H1 (cell line): ENCODE measurements around the gene TMSB15C. TPM values are rescaled to one million over a fixed set of nuclear protein-coding genes. Genes with fewer than 3 reads are reported as not detected.
"Not testable (repeated sequence)": the region's sequence is repeated elsewhere in the genome, so short reads cannot be mapped to it uniquely, and the experiment has no call there.

ENCODE experiments used
- CTCF ChIA-PET: fragments of 300-600 bp; sonication (Branson Sonifier 250); formaldehyde crosslinking; loops from one replicate; lab custom pipeline; 2021; ENCODE audit not compliant: partially characterized antibody; lab: Charles Lee
- POLR2A ChIA-PET: fragments of 300-600 bp; sonication (Branson Sonifier 250); formaldehyde crosslinking; loops from one replicate; lab custom pipeline; 2021; ENCODE audit warnings: inconsistent platforms; ENCODE audit not compliant: partially characterized antibody; lab: Charles Lee
- DNase-seq, 2 experiments: peaks; one replicate each; pipeline versions ENCODE4 v3.0.0 to v3.0.0-alpha.2; 2010 to 2022; ENCODE audit warnings: low spot score in 2 of 2, low read depth in 1 of 2, mixed read lengths in 1 of 2
- FAIRE-seq: peaks from 2 replicates; lab custom pipeline; 2011; peaks lifted over from hg19 to GRCh38; lab: Jason Lieb, UNC
- H2AFZ ChIP-seq: 2 replicates; pipeline ENCODE4 v1.8.1; 2012; ENCODE audit warnings: low read length, inconsistent platforms
- H2AK5ac ChIP-seq: 2 replicates; pipeline ENCODE4 v1.6.1; 2013; ENCODE audit warnings: low read depth, low read length
- H2BK120ac ChIP-seq: replicated peaks from 2 replicates; pipeline ENCODE3; 2013; ENCODE audit warnings: low read depth, low read length, inconsistent platforms
- H2BK12ac ChIP-seq: 2 replicates; pipeline ENCODE4 v1.6.1; 2013; ENCODE audit warnings: low read depth, low read length
- H2BK15ac ChIP-seq: 2 replicates; pipeline ENCODE4 v1.6.1; 2013; ENCODE audit warnings: low read length
- H2BK20ac ChIP-seq: 2 replicates; pipeline ENCODE4 v1.6.1; 2013; ENCODE audit warnings: low read length
- H2BK5ac ChIP-seq: 2 replicates; pipeline ENCODE4 v1.6.1; 2013; ENCODE audit warnings: low read depth, low read length
- H3K14ac ChIP-seq: 2 replicates; pipeline ENCODE4 v1.6.1; 2013; ENCODE audit warnings: inconsistent platforms; ENCODE audit not compliant: insufficient read length
- H3K18ac ChIP-seq: 2 replicates; pipeline ENCODE4 v1.6.1; 2013; ENCODE audit warnings: low read length; ENCODE audit errors: extremely low read depth
- H3K23ac ChIP-seq: 2 replicates; pipeline ENCODE4 v1.6.1; 2013; ENCODE audit warnings: inconsistent platforms; ENCODE audit not compliant: insufficient read length
- H3K23me2 ChIP-seq: 2 replicates; pipeline ENCODE4 v1.6.1; 2013; ENCODE audit warnings: low read depth, low read length
- H3K27ac ChIP-seq: 2 replicates; pipeline ENCODE4 v1.6.1; 2011; ENCODE audit warnings: low read depth, low read length, inconsistent platforms
- H3K27me3 ChIP-seq, 4 experiments: replicated peaks in 1 of 4; 1 replicate in 1 of 4; 2 replicates in 3 of 4; pipeline versions ENCODE4 v1.6.1 to v1.8.1; 2011 to 2013; ENCODE audit warnings: low read length in 3 of 4, mild to moderate bottlenecking in 3 of 4, inconsistent platforms in 2 of 4, mixed read lengths in 2 of 4, moderate library complexity in 1 of 4; ENCODE audit not compliant: control insufficient read depth in 3 of 4, insufficient read depth in 3 of 4; ENCODE audit errors: extremely low read depth in 1 of 4
- H3K36me3 ChIP-seq, 4 experiments: 2 replicates each; pipeline versions ENCODE4 v1.6.1 to v1.8.1; 2011 to 2013; ENCODE audit warnings: mild to moderate bottlenecking in 4 of 4, low read length in 3 of 4, moderate library complexity in 2 of 4, control low read depth in 1 of 4, inconsistent platforms in 1 of 4; ENCODE audit not compliant: insufficient read depth in 4 of 4, control insufficient read depth in 2 of 4
- H3K4ac ChIP-seq: replicated peaks from 2 replicates; pipeline ENCODE3; 2013; ENCODE audit warnings: low read length, low read depth, mixed read lengths, inconsistent platforms; ENCODE audit not compliant: insufficient read length
- H3K4me1 ChIP-seq, 4 experiments: replicated peaks in 1 of 4; 1 replicate in 1 of 4; 2 replicates in 3 of 4; pipeline versions ENCODE4 v1.6.1 to v1.8.1; 2011 to 2013; ENCODE audit warnings: low read length in 3 of 4, inconsistent platforms in 2 of 4, mixed read lengths in 1 of 4; ENCODE audit not compliant: insufficient read depth in 4 of 4, control insufficient read depth in 3 of 4
- H3K4me2 ChIP-seq, 2 experiments: 2 replicates each; pipeline versions ENCODE4 v1.6.1 to v1.8.1; 2011 to 2013; ENCODE audit warnings: low read depth in 2 of 2, low read length in 2 of 2, control low read depth in 1 of 2, inconsistent platforms in 1 of 2, mild to moderate bottlenecking in 1 of 2; ENCODE audit not compliant: insufficient read depth in 1 of 2
- H3K4me3 ChIP-seq, 4 experiments: fragments of 200-600, 300-600 bp in 1 of 4; sonication (generic), shearing (Covaris generic), sonication (Bioruptor Twin) in 1 of 4; 2 replicates each; pipeline versions ENCODE4 v1.5.1 to v1.8.1; 2011 to 2016; ENCODE audit warnings: low read length in 4 of 4, low read depth in 3 of 4, control low read depth in 2 of 4, inconsistent platforms in 2 of 4, mild to moderate bottlenecking in 2 of 4, mixed read lengths in 1 of 4, moderate library complexity in 1 of 4; ENCODE audit not compliant: insufficient read depth in 2 of 4; ENCODE audit errors: extremely low read depth in 1 of 4
- H3K56ac ChIP-seq: replicated peaks from 2 replicates; pipeline ENCODE3; 2013; ENCODE audit warnings: low read depth, mild to moderate bottlenecking, mixed read lengths, low read length, inconsistent platforms; ENCODE audit not compliant: insufficient read length
- H3K79me1 ChIP-seq: 2 replicates; pipeline ENCODE4 v1.6.1; 2013; ENCODE audit warnings: low read depth, low read length, control low read depth
- H3K79me2 ChIP-seq, 2 experiments: 2 replicates each; pipeline versions ENCODE4 v1.6.1 to v1.8.1; 2012 to 2013; ENCODE audit warnings: low read length in 2 of 2, mild to moderate bottlenecking in 2 of 2, inconsistent platforms in 1 of 2; ENCODE audit not compliant: insufficient read depth in 2 of 2, control insufficient read depth in 1 of 2
- H3K9ac ChIP-seq, 4 experiments: replicated peaks in 1 of 4; 1 replicate in 1 of 4; 2 replicates in 3 of 4; pipeline versions ENCODE4 v1.6.1 to v1.8.1; 2011 to 2013; ENCODE audit warnings: low read depth in 3 of 4, low read length in 3 of 4, control low read depth in 2 of 4, mild to moderate bottlenecking in 2 of 4, moderate library complexity in 2 of 4, inconsistent platforms in 1 of 4; ENCODE audit errors: extremely low read depth in 1 of 4
- H3K9me3 ChIP-seq, 2 experiments: 2 replicates each; pipeline versions ENCODE4 v1.6.1 to v1.8.1; 2012 to 2013; ENCODE audit warnings: mild to moderate bottlenecking in 2 of 2, moderate library complexity in 2 of 2, control low read depth in 1 of 2, inconsistent platforms in 1 of 2, low read depth in 1 of 2, low read length in 1 of 2, mixed read lengths in 1 of 2; ENCODE audit not compliant: insufficient read depth in 2 of 2
- H4K20me1 ChIP-seq, 2 experiments: replicated peaks in 1 of 2; 2 replicates each; pipeline versions ENCODE3 to v1.8.1; 2011 to 2013; ENCODE audit warnings: inconsistent platforms in 2 of 2, low read length in 2 of 2, mild to moderate bottlenecking in 1 of 2; ENCODE audit not compliant: insufficient read depth in 2 of 2, control insufficient read depth in 1 of 2
- H4K5ac ChIP-seq: 2 replicates; pipeline ENCODE4 v1.6.1; 2013; ENCODE audit warnings: low read length, low read depth, mixed read lengths, inconsistent platforms; ENCODE audit not compliant: insufficient read length
- H4K8ac ChIP-seq: 2 replicates; pipeline ENCODE4 v1.8.0; 2013; ENCODE audit warnings: mild to moderate bottlenecking, moderate library complexity, low read length, inconsistent platforms; ENCODE audit not compliant: insufficient read depth; ENCODE audit errors: extremely low read depth
- H4K91ac ChIP-seq: replicated peaks from 2 replicates; pipeline ENCODE3; 2013; ENCODE audit warnings: low read length, mixed read lengths, inconsistent platforms; ENCODE audit not compliant: insufficient read length
- WGBS, 2 experiments: shearing (Covaris generic) in 1 of 2; methylation state at CpG; one replicate each; pipeline versions ENCODE4 v1.1.6 to v1.1.7; 2013 to 2015; ENCODE audit warnings: low lambda C conversion rate in 2 of 2, mixed read lengths in 2 of 2, inconsistent platforms in 1 of 2, low coverage in 1 of 2, missing lambda C conversion rate in 1 of 2; ENCODE audit not compliant: insufficient replicate concordance in 2 of 2, insufficient coverage in 1 of 2, insufficient read length in 1 of 2; ENCODE audit errors: extremely low coverage in 1 of 2, missing lambda C conversion rate in 1 of 2; 5-methylcytosine and 5-hydroxymethylcytosine counted together
- polyA plus RNA-seq, 7 experiments: library from polyadenylated mRNA; depleted of rRNA in 3 of 7; stranded (reverse) in 5 of 7; unstranded in 2 of 7; fragments of >200 nt in 5 of 7; fragments of 200-250 nt in 2 of 7; gene quantifications; 1 replicate in 5 of 7; 2 replicates in 1 of 7; 4 replicates in 1 of 7; pipeline versions ENCODE4 v1.2.1 to v1.2.3, GENCODE V29; 2011 to 2013; ENCODE audit warnings: missing spikeins in 2 of 7, mixed read lengths in 2 of 7
- total RNA-seq: library from RNA; stranded (reverse); fragmentation: NEBNext Ultra II Directional; extraction: Animal tissue kit (Norgen Biotek cat#: 25700); gene quantifications from 2 replicates; pipeline ENCODE4 v1.2.1, GENCODE V29; 2021

TMSB15C gene
- total and polyA plus RNA-seq, 2 of the 8 experiments (the other 6 are each of a cell fraction or from before 2014, with no cell fraction given): 1.5 to 2.6 TPM

- H3K4me1 ChIP-seq, H3K23ac ChIP-seq, H3K9ac ChIP-seq, H3K79me2 ChIP-seq, H4K20me1 ChIP-seq, H3K56ac ChIP-seq, H3K27ac ChIP-seq, H3K9me3 ChIP-seq, H2AFZ ChIP-seq, H4K5ac ChIP-seq, H4K8ac ChIP-seq, H3K4me2 ChIP-seq, H3K14ac ChIP-seq, H2BK20ac ChIP-seq, H2BK5ac ChIP-seq, H2BK15ac ChIP-seq, H2AK5ac ChIP-seq, H3K4ac ChIP-seq, H2BK120ac ChIP-seq, CTCF ChIA-PET, H4K91ac ChIP-seq, POLR2A ChIA-PET, DNase-seq, H3K36me3 ChIP-seq, H2BK12ac ChIP-seq, H3K79me1 ChIP-seq, H3K18ac ChIP-seq, H3K4me3 ChIP-seq, H3K23me2 ChIP-seq, H3K27me3 ChIP-seq: not testable (repeated sequence)
- WGBS, 2 experiments: no CpG with 5 or more reads among the region's 13 CpGs
- peak; percentile 28 for FAIRE-seq
Measured at GRCh38 chrX:104054956-104055355, 21.1 kb downstream of the TMSB15C start.
